ENCODE results near the gene VAV2.

The VAV2 gene

DNA sequence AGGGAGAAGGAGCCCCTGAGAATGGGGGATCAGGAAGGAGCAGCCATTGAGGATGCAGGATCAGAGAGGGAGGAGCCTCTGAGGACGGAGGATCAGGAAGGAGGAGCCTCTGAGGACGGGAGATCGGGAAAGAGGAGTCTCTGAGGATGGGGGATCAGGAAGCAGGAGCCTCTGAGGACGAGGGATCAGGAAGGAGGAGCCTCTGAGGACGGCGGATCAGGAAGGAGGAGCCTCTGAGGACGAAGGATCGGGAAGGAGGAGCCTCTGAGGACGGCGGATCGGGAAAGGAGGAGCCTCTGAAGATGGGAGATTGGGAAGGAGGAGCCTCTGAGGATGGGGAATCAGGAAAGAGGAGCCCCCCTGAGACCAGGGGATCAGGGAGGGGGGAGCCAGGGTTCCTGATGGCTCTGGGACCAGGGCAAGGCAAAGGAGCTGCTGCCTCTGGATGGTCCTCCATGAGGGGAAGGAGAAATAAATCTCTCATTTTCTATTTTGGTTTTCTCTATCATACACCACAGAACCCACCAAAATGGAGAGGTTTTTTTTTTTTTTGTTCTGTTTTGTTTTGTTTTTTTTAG is 231.3 kb downstream of the VAV2 start:
- DNase-seq (ENCODE audit: insufficient read length, low spot score) (no peak), FAIRE-seq (no peak)
- TF ChIP-seq, protein P1, sequence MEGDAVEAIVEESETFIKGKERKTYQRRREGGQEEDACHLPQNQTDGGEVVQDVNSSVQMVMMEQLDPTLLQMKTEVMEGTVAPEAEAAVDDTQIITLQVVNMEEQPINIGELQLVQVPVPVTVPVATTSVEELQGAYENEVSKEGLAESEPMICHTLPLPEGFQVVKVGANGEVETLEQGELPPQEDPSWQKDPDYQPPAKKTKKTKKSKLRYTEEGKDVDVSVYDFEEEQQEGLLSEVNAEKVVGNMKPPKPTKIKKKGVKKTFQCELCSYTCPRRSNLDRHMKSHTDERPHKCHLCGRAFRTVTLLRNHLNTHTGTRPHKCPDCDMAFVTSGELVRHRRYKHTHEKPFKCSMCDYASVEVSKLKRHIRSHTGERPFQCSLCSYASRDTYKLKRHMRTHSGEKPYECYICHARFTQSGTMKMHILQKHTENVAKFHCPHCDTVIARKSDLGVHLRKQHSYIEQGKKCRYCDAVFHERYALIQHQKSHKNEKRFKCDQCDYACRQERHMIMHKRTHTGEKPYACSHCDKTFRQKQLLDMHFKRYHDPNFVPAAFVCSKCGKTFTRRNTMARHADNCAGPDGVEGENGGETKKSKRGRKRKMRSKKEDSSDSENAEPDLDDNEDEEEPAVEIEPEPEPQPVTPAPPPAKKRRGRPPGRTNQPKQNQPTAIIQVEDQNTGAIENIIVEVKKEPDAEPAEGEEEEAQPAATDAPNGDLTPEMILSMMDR (IDR thresholded peaks at IDR 0.05; ENCODE audit: insufficient read depth, missing control alignments): no peak

DNA sequence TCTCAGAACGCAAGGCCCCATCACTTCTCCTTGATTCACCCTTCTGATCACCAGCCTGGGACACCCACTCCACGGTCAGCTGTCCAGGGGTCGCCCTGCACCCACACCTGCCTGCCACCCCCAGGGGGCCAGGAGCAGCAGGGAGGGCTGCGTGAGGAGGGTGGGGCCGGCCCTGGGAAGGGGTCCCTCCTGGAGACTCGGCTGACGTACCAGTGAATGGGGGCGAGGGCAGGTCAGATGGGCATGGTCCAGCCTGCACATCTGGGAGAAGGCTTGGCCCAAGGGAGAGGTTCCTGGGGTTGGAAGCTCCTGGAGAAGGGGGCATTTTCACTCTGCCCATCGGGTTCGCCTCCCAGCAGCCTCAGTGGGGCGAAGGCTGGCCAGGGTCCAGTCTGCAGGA is 232.2 kb downstream of the VAV2 start:
- FAIRE-seq: no peak
- no peak for DNase-seq (ENCODE audit: insufficient read length, low spot score)
- TF ChIP-seq, protein P1 (IDR thresholded peaks at IDR 0.05; ENCODE audit: insufficient read depth, missing control alignments): no peak

DNA sequence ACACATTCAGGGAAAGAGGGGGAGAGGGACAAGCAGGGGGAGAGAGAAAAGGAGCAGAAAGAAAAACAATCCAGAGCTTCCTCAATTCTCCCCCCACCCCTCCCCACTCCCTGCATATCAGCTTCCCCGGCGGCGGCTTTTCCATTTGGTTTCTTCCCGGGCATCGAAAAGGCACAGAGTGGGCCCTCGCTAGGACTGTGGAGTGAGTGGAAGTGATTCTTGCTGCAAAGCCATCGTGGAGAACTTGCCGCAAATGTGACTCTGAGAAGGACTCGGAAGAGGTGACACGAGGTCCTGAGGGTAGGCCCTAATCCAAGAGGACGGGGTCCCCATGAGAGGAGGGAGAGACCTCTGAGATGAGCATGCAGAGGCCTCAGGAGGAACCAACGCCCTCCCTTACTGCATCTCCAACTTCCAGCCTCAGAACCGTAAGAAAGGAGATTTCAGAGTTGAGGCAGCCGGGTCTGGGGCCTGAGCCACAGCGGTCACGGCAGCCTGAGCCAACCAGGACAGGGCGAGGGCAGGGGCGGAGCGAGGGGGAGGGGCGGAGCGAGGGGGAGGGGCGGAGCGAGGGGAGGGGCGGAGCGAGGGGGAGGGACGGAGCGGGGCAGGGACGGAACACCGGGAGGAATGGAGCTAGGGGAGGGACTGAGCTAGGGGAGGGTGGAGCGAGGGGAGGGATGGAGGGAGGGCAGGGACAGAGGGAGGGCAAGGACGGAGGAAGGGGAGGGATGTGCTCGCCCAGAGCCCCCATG is 232.8 kb downstream of the VAV2 start:
- DNase-seq (ENCODE audit: insufficient read length, low spot score): no peak
- no peak for FAIRE-seq

DNA sequence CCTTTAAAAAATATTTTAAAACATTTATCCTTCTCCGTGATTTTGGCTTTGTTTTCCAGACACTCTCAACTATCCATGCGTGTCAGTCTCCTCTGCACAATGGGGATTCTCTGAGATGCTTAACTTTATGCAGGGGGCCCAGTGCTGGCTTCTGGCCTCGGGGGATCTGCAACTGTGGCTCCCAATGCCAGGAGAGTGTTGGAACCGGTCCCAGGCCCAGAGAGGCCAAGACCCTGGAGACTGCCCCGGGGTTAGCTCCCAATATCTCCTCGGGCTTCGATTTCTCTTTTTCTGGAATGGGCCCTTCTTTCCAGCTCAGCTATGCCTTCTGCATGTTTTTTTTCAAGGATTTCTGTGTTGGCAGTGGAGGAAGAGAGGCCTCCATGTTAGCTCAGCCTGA is 233.9 kb downstream of the VAV2 start:
- no peak for DNase-seq (ENCODE audit: insufficient read length, low spot score)
- no peak for FAIRE-seq
- TF ChIP-seq, protein P1 (IDR thresholded peaks at IDR 0.05; ENCODE audit: insufficient read depth, missing control alignments): no peak

More for the DNA sequence above, 232.8 kb downstream of the VAV2 start:
- TF ChIP-seq, protein P1 (IDR thresholded peaks at IDR 0.05; ENCODE audit: insufficient read depth, missing control alignments): no peak

DNA sequence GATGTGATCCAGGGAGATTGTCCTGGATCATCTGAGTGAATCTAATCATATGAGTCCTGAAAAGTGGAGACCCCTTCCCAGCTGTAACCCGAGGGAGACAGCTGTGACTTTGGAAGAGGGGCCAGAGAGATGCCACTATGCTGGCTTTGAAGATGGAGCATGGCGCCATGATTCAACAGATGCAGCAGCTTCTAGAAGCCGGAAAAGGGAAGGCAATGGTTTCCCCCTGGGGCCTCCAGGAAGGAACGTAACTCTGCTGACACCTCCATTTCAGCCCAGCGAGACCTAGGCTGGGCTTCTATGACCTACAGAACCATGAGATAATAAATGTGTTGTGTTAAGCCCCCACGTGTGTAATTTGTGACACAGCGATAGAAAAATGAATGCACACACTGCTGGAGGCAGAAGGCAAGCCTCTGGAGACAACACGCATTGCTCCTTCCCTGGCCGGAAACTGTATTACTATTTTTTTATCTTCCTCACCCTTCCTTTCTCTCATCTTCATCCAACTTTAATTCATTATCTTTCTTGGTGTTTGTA is 237.4 kb downstream of the VAV2 start:
- FAIRE-seq: no peak
- DNase-seq (ENCODE audit: insufficient read length, low spot score): no peak
- TF ChIP-seq, protein P1 (IDR thresholded peaks at IDR 0.05; ENCODE audit: insufficient read depth, missing control alignments): no peak

DNA sequence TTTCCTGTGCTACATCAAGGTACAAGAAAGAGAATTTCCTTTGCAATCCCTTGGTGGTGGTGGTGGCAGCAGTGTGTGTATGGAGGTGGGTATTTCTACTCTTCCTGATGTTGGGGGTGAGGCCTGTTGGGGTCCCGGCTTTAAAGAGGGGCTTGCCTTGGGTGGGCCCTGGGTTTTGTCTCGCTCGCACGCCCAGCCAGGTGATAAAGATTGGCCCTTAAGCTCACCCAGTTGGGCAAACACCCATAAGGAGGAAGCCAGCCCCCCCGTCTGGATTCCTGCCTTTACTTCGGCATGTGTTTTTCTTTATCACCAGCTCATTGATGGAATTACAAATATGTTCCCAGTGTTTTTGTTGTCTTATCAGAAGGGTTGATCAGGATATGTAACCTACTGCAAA is 237.9 kb downstream of the VAV2 start:
- peak; percentile 1 for DNase-seq (ENCODE audit: insufficient read length, low spot score)
- no peak for FAIRE-seq

More for the DNA sequence above, 237.9 kb downstream of the VAV2 start:
- TF ChIP-seq, protein P1 (IDR thresholded peaks at IDR 0.05; ENCODE audit: insufficient read depth, missing control alignments): no peak

All from D721Med (cell line).